ENCODE results near the gene USP44.

GRCh38 chr12:95577820-95578219, 26.5 kb upstream of the USP44 start:
- TF ChIP-seq POLR2A (IDR thresholded peaks at IDR 0.05) (no peak), POLR2AphosphoS5 (IDR thresholded peaks at IDR 0.05) (no peak)
